HG03280 (cell line): ENCODE data around the gene NAGLU.

ENCODE experiments used
- ATAC-seq: cut with Tn5 transposase; IDR thresholded peaks from one replicate; pipeline ENCODE4 v1.9.1; 2021; ENCODE audit warnings: mild to moderate bottlenecking, moderate library complexity; ENCODE audit not compliant: unreplicated experiment

The NAGLU gene

GRCh38 chr17:42536048-42536371 is at the start of gene NAGLU:
Gene NAGLU (plus strand): TSS chr17:42536241. CDS start chr17:42536273, 32 bp downstream.
- peak; percentile 89 for ATAC-seq

GRCh38 chr17:42488032-42488431 is 48.0 kb upstream of the NAGLU start:
- no peak for ATAC-seq

GRCh38 chr17:42493319-42493718 is 42.7 kb upstream of the NAGLU start:
- ATAC-seq: no peak

- ATAC-seq: no peak
Observed at GRCh38 chr17:42494673-42495072, 41.4 kb upstream of the NAGLU start.

- no peak for ATAC-seq
Observed at GRCh38 chr17:42498828-42499227, 37.2 kb upstream of the NAGLU start.

- no peak for ATAC-seq
Observed at GRCh38 chr17:42502091-42502490, 34.0 kb upstream of the NAGLU start.

GRCh38 chr17:42502926-42503325 is 33.1 kb upstream of the NAGLU start:
- no peak for ATAC-seq

GRCh38 chr17:42507671-42508070 is 28.4 kb upstream of the NAGLU start:
- ATAC-seq: no peak

GRCh38 chr17:42508426-42509165 is 27.4 kb upstream of the NAGLU start:
- no peak for ATAC-seq

- ATAC-seq: no peak
Observed at GRCh38 chr17:42509409-42509808, 26.6 kb upstream of the NAGLU start.

- ATAC-seq: no peak
Observed at GRCh38 chr17:42509841-42510240, 26.2 kb upstream of the NAGLU start.

GRCh38 chr17:42512246-42512645 is 23.8 kb upstream of the NAGLU start:
- ATAC-seq: no peak

GRCh38 chr17:42512733-42513251 is 23.2 kb upstream of the NAGLU start:
- ATAC-seq: no peak

- ATAC-seq: no peak
Observed at GRCh38 chr17:42513686-42514085, 22.4 kb upstream of the NAGLU start.

GRCh38 chr17:42514279-42514678 is 21.8 kb upstream of the NAGLU start:
- no peak for ATAC-seq

- ATAC-seq: no peak
Observed at GRCh38 chr17:42514867-42515266, 21.2 kb upstream of the NAGLU start.

- no peak for ATAC-seq
Observed at GRCh38 chr17:42517516-42517915, 18.5 kb upstream of the NAGLU start.

GRCh38 chr17:42518046-42518754 is 17.8 kb upstream of the NAGLU start:
- ATAC-seq: no peak

GRCh38 chr17:42518755-42519545 is 17.1 kb upstream of the NAGLU start:
- ATAC-seq: no peak

GRCh38 chr17:42519546-42520491 is 16.2 kb upstream of the NAGLU start:
- ATAC-seq: no peak
